DMS114 treated with DMSO at 0.1 percent for 48 hours (cell line): ENCODE measurements around the gene FRY.

Source experiments
- DNase-seq: peaks from one replicate; lab custom pipeline; 2025; ENCODE audit not compliant: unreplicated experiment; lab: John Stamatoyannopoulos, UW

FRY gene

GRCh38 chr13:32340914-32341313 is 309.3 kb downstream of the FRY start:
- no peak for DNase-seq

DNA sequence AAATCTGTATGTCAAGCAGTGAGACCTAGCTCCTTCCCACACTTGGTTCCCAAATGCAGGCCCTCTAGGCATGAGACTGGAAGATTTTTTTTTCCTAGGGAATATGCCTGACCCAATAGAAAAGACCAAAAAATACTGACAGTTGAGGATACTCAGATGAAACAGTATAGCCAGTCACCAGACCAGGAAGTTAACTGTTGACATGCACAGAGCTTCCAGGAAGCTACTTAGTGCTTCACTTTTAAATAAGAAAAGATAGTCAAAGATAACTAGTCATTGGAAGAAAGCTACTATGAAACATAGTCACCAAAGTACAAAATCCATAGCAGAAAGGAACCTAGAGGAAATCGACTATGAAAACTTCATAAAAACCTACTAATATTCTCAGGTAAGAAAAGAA is 316.1 kb downstream of the FRY start:
- no peak for DNase-seq
